Liver (tissue), 9 donors: Measurements from ENCODE around the gene KCNA10. TPM values are rescaled to one million over a fixed set of nuclear protein-coding genes. Genes with fewer than 3 reads are reported as not detected.

Experiments
- DNase-seq: peaks from one replicate; pipeline ENCODE4 v3.0.0-alpha.2; 2017; ENCODE audit warnings: low spot score
- H3K27ac ChIP-seq, 2 donors: one replicate each; pipeline ENCODE4 v1.7.0; 2013; ENCODE audit warnings: inconsistent platforms in 2 of 2, low read length in 2 of 2, control low read depth in 1 of 2, low read depth in 1 of 2, mild to moderate bottlenecking in 1 of 2
- H3K27me3 ChIP-seq, 4 donors: one replicate each; pipeline versions ENCODE4 v1.6.1 to v1.7.0; 2013; ENCODE audit warnings: low read length in 3 of 4, inconsistent platforms in 1 of 4, mild to moderate bottlenecking in 1 of 4, moderate library complexity in 1 of 4; ENCODE audit not compliant: control insufficient read depth in 4 of 4, insufficient read depth in 4 of 4
- H3K36me3 ChIP-seq, 4 donors: one replicate each; pipeline versions ENCODE4 v1.6.1 to v1.7.0; 2013; ENCODE audit warnings: low read length in 3 of 4, mild to moderate bottlenecking in 3 of 4, low read depth in 1 of 4, moderate library complexity in 1 of 4; ENCODE audit not compliant: control insufficient read depth in 4 of 4, insufficient read depth in 3 of 4
- H3K4me1 ChIP-seq, 4 donors: one replicate each; pipeline versions ENCODE4 v1.6.1 to v1.7.0; 2013; ENCODE audit warnings: low read length in 3 of 4, mild to moderate bottlenecking in 3 of 4, moderate library complexity in 1 of 4; ENCODE audit not compliant: control insufficient read depth in 4 of 4, insufficient read depth in 4 of 4
- H3K4me3 ChIP-seq, 3 donors: one replicate each; pipeline versions ENCODE4 v1.6.1 to v1.7.0; 2013; ENCODE audit warnings: low read length in 3 of 3, control low read depth in 1 of 3, low read depth in 1 of 3, mild to moderate bottlenecking in 1 of 3
- H3K9ac ChIP-seq, 2 donors: one replicate each; pipeline ENCODE4 v1.7.0; 2013; ENCODE audit warnings: low read length in 2 of 2, mild to moderate bottlenecking in 2 of 2, moderate library complexity in 2 of 2, control low read depth in 1 of 2, low read depth in 1 of 2
- H3K9me3 ChIP-seq, 4 donors: one replicate each; pipeline versions ENCODE4 v1.6.1 to v1.7.0; 2013; ENCODE audit warnings: low read length in 3 of 4; ENCODE audit not compliant: control insufficient read depth in 4 of 4
- EGR1 ChIP-seq, 2 donors: IDR thresholded peaks; 2 replicates each; pipeline ENCODE4 v1.6.1; 2016 to 2018; ENCODE audit warnings: antibody characterized with exemption in 2 of 2, low read depth in 2 of 2
- FOXA1 ChIP-seq: IDR thresholded peaks from 2 replicates; pipeline ENCODE4 v1.6.1; 2016; ENCODE audit warnings: antibody characterized with exemption
- FOXA2 ChIP-seq: IDR thresholded peaks from 2 replicates; pipeline ENCODE4 v1.6.1; 2016; ENCODE audit warnings: antibody characterized with exemption
- GABPA ChIP-seq, 2 donors: IDR thresholded peaks in 1 of 2; conservative IDR thresholded peaks in 1 of 2; 2 replicates each; pipeline ENCODE4 v1.6.1; 2016; ENCODE audit warnings: antibody characterized with exemption in 2 of 2, mild to moderate bottlenecking in 1 of 2, moderate library complexity in 1 of 2
- HNF4A ChIP-seq, 2 donors: conservative IDR thresholded peaks; 2 replicates each; pipeline ENCODE4 v1.6.1; 2016; ENCODE audit warnings: antibody characterized with exemption in 2 of 2, mild to moderate bottlenecking in 2 of 2
- HNF4G ChIP-seq: IDR thresholded peaks from 2 replicates; pipeline ENCODE4 v1.6.1; 2016; ENCODE audit warnings: antibody characterized with exemption
- JUND ChIP-seq, 2 donors: IDR thresholded peaks; 2 replicates each; pipeline ENCODE4 v1.6.1; 2016; ENCODE audit warnings: antibody characterized with exemption in 2 of 2
- NR2F2 ChIP-seq: IDR thresholded peaks from 2 replicates; pipeline ENCODE4 v1.6.1; 2016; ENCODE audit warnings: antibody characterized with exemption
- RAD21 ChIP-seq, 2 donors: IDR thresholded peaks; 2 replicates each; pipeline ENCODE4 v1.6.1; 2016; ENCODE audit warnings: antibody characterized with exemption in 2 of 2, mild to moderate bottlenecking in 2 of 2
- RXRA ChIP-seq, 2 donors: IDR thresholded peaks; 2 replicates each; pipeline ENCODE4 v1.6.1; 2017 to 2018; ENCODE audit warnings: antibody characterized with exemption in 2 of 2, mild to moderate bottlenecking in 1 of 2
- SP1 ChIP-seq: IDR thresholded peaks from 2 replicates; pipeline ENCODE4 v1.6.1; 2018; ENCODE audit warnings: antibody characterized with exemption, mild to moderate bottlenecking
- YY1 ChIP-seq: IDR thresholded peaks from 2 replicates; pipeline ENCODE4 v1.6.1; 2016; ENCODE audit warnings: antibody characterized with exemption, mild to moderate bottlenecking
- WGBS: extraction: QIAGEN DNeasy Blood & Tissue Kit; methylation state at CpG from one replicate; pipeline ENCODE4 v1.1.7; 2013; 5-methylcytosine and 5-hydroxymethylcytosine counted together
- polyA plus RNA-seq, 2 donors: library from polyadenylated mRNA; stranded (reverse) in 1 of 2; unstranded in 1 of 2; fragments of 200-250 nt in 1 of 2; fragments of >200 nt in 1 of 2; fragmentation: Nextera tagmentation in 1 of 2; extraction: Ambion mirVana in 1 of 2; gene quantifications; one replicate each; pipeline versions ENCODE4 v1.2.1 to v1.2.3, GENCODE V29; 2013 to 2015
- total RNA-seq, 2 donors: library from RNA; depleted of rRNA; stranded (reverse); fragments of >200 nt; gene quantifications; one replicate each; pipeline ENCODE4 v1.2.3, GENCODE V29; 2014
- TF ChIP-seq, protein P1 (sequence below): fragments of 150-350 bp; IDR thresholded peaks from 2 replicates; pipeline ENCODE4 v1.5.1; 2017; ENCODE audit warnings: improper control_type of control experiment, low read depth, low read length; ENCODE audit not compliant: missing input control
- TF ChIP-seq, protein P2 (sequence below): IDR thresholded peaks from 2 replicates; pipeline ENCODE4 v1.6.1; 2016; ENCODE audit warnings: antibody characterized with exemption
- TF ChIP-seq, protein P3 (sequence below): IDR thresholded peaks from 2 replicates; pipeline ENCODE4 v1.6.1; 2016; ENCODE audit warnings: antibody characterized with exemption
- TF ChIP-seq, protein P4 (sequence below): IDR thresholded peaks from 2 replicates; pipeline ENCODE4 v1.6.1; 2016; ENCODE audit warnings: antibody characterized with exemption
- donor health status: healthy.
- donor health status: healthy.
- donor health status: healthy.
- donor health status: healthy.
- donor health status: healthy.

KCNA10 gene
- total and polyA plus RNA-seq, 4 donors: not detected

DNA sequence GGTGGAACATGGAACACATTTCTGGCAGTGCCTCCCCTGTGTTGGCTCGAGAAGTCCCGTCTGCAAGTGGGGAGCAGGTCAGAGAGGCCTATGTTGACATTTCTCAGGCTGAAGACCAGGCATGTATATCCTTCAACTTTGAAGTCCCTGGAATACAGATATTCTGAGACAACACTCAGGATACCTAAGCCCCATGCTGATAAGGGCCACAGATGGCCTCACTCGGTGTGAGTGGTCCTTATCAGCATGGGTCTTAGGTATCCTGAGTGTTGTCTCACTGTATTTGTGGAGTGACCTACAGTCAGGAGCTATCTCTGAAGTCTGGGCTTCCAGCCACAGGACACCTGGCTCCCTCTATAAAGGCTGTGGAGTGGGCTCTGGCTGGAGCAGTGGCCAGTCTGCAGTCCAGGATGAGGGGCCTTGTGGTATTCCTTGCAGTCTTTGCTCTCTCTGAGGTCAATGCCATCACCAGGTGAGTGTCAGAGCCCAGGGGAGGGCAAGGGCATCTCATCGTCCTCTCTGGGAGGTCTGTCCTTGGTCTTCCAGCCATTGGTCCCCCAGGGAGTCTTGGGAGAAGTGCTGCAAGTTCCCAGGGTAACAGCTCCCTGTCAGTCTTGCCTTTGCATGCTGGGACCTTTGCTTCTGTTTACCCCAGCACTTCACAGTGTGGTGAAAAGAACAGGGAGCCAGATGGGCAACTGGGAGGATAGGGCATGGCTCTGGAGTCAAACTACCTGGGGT, 38.4 kb downstream of the KCNA10 start:
- H3K4me1 ChIP-seq: peaks cover 0 to 2% (median under 1%) of the 10 kb centered on the region in 4 donors

DNA sequence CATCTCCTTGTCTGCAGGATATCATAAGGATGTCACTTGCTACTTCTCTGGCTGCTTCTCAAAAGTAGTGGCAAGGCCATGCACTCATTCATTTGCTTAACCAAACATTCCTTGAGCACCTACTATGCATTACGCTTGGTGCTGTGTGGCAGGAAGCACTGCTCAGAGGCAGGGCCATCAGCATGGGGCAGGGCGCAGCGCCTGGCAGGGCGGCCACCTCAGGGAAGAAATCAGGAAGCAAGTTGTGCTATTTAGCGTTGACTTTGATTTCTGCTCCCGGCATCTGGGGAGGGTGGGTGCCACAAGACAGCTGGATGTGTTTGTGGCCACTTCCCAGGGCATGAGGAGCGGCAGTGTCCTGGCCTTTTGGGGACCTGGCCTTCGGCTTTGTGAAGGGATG, 40.1 kb downstream of the KCNA10 start:
- Histone ChIP-seq H3K9me3 (no peaks in the 10 kb centered on the region), H3K36me3 (no peaks in the 10 kb centered on the region), H3K27me3 (no peaks in the 10 kb centered on the region), H3K4me1 (peaks cover 0 to 2% (median under 1%) of the 10 kb centered on the region in 4 donors), H3K4me3 (no peak overlapping the region), H3K27ac (no peak overlapping the region), H3K9ac (no peak overlapping the region)
- DNase-seq: no peak
- 92% methylated on average over 8 of the region's 8 CpGs for WGBS
- no peak for TF ChIP-seq FOXA2
- TF ChIP-seq, protein P1, sequence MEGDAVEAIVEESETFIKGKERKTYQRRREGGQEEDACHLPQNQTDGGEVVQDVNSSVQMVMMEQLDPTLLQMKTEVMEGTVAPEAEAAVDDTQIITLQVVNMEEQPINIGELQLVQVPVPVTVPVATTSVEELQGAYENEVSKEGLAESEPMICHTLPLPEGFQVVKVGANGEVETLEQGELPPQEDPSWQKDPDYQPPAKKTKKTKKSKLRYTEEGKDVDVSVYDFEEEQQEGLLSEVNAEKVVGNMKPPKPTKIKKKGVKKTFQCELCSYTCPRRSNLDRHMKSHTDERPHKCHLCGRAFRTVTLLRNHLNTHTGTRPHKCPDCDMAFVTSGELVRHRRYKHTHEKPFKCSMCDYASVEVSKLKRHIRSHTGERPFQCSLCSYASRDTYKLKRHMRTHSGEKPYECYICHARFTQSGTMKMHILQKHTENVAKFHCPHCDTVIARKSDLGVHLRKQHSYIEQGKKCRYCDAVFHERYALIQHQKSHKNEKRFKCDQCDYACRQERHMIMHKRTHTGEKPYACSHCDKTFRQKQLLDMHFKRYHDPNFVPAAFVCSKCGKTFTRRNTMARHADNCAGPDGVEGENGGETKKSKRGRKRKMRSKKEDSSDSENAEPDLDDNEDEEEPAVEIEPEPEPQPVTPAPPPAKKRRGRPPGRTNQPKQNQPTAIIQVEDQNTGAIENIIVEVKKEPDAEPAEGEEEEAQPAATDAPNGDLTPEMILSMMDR: no peak
- TF ChIP-seq NR2F2: no peak
- no peak for TF ChIP-seq GABPA (IDR thresholded peaks at IDR 0.05 in 1 of 2, conservative IDR thresholded peaks at IDR 0.05 in 1 of 2)
- TF ChIP-seq HNF4A (conservative IDR thresholded peaks at IDR 0.05): no peak
- no peak for TF ChIP-seq JUND (IDR thresholded peaks at IDR 0.05)
- TF ChIP-seq SP1: no peak
- TF ChIP-seq YY1: no peak
- TF ChIP-seq EGR1 (IDR thresholded peaks at IDR 0.05; ENCODE audit: low read depth in 2 of 2): no peak
- no peak for TF ChIP-seq RAD21 (IDR thresholded peaks at IDR 0.05)
- TF ChIP-seq, protein P2, sequence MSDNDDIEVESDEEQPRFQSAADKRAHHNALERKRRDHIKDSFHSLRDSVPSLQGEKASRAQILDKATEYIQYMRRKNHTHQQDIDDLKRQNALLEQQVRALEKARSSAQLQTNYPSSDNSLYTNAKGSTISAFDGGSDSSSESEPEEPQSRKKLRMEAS: no peak
- TF ChIP-seq, protein P3, sequence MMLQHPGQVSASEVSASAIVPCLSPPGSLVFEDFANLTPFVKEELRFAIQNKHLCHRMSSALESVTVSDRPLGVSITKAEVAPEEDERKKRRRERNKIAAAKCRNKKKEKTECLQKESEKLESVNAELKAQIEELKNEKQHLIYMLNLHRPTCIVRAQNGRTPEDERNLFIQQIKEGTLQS: no peak
- TF ChIP-seq, protein P4, sequence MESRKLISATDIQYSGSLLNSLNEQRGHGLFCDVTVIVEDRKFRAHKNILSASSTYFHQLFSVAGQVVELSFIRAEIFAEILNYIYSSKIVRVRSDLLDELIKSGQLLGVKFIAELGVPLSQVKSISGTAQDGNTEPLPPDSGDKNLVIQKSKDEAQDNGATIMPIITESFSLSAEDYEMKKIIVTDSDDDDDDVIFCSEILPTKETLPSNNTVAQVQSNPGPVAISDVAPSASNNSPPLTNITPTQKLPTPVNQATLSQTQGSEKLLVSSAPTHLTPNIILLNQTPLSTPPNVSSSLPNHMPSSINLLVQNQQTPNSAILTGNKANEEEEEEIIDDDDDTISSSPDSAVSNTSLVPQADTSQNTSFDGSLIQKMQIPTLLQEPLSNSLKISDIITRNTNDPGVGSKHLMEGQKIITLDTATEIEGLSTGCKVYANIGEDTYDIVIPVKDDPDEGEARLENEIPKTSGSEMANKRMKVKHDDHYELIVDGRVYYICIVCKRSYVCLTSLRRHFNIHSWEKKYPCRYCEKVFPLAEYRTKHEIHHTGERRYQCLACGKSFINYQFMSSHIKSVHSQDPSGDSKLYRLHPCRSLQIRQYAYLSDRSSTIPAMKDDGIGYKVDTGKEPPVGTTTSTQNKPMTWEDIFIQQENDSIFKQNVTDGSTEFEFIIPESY: no peak
- no peak for TF ChIP-seq HNF4G
- TF ChIP-seq FOXA1: no peak
- no peak for TF ChIP-seq RXRA (IDR thresholded peaks at IDR 0.05)

More for the DNA sequence above, 38.4 kb downstream of the KCNA10 start:
- H3K9ac ChIP-seq: no peak overlapping the region
- H3K4me3 ChIP-seq: no peak overlapping the region
- TF ChIP-seq FOXA1: no peak
- H3K27ac ChIP-seq: no peak overlapping the region
- no peak for DNase-seq
- 75% methylated on average over 4 of the region's 4 CpGs for WGBS
- H3K36me3 ChIP-seq: no peaks in the 10 kb centered on the region
- H3K9me3 ChIP-seq: no peaks in the 10 kb centered on the region
- H3K27me3 ChIP-seq: no peaks in the 10 kb centered on the region
